ENCODE results near the gene FSTL3. TPM values are rescaled to one million over a fixed set of nuclear protein-coding genes. Genes with fewer than 3 reads are reported as not detected.

The FSTL3 gene
- total and polyA plus RNA-seq, 2 of the 13 experiments (the other 11 are each of a cell fraction or from before 2014, with no cell fraction given), result 13.5 to 15.6 TPM

DNA sequence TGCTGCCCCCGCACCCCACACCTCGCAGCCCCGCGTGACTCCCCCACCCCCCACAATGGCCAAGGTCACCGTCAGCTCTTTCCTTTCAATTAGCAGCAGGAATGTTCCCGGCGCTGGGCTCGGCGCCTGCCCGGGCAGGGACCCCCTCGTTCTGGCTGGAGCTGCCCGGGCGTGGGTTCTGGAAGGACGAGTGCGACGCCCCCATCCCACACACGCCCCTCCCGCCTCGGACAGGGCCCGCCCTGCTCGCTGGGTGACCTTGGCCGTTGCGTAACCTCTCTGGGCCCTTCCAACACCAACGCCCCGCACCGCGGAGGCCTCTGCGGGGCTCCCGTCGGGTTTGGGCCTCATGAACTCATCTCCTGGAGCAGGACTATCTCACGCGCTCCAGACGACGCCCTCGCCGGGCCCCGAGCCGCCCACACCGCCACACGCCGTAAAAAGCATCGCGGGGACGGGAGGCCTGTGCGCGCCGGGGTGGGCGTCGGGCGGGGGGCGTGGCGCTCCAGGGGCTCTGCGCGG, 42.9 kb downstream of the FSTL3 start:
- intact Hi-C loops (cut with micrococcal nuclease; ENCODE audit: unreplicated experiment) (no loop called here), in situ Hi-C loops (cut with HindIII; ENCODE audit: extremely low pct_ligation_motif_present, low pct_unique_long_range_greater_than_20kb) (no loop called here)
- peaks cover 44% of the 10 kb centered on the region for H3K4me1 ChIP-seq (ENCODE audit: insufficient read depth, low read length)
- H3K27ac ChIP-seq (ENCODE audit: extremely low read length, insufficient read depth, low read length), result no peak overlapping the region
- no peak overlapping the region for H3K9ac ChIP-seq (ENCODE audit: insufficient read depth, low read depth, low read length)
- POLR2A ChIA-PET, result interaction anchor here (0.6 to 2.3 kb wide), 4 partner anchors 10 to 102 kb away, joined by 3 to 18 read pairs (median 3); partner anchors contain the start of genes PALM and RNF126
- ATAC-seq (peak; percentile 39), FAIRE-seq (no peak), DNase-seq (ENCODE audit: low spot score) (peak; percentile 39)
- H3K79me2 ChIP-seq (ENCODE audit: insufficient read depth, low read length), result no peaks in the 10 kb centered on the region
- no peaks in the 10 kb centered on the region for H3K36me3 ChIP-seq (replicated peaks in 1 of 2; ENCODE audit: control insufficient read depth in 1 of 2, insufficient read depth in 2 of 2, low read length in 2 of 2)
- peak overlapping the region in 2 of 3 experiments; percentile 33 to 55; a peak in 3 of 6 replicates for H3K4me3 ChIP-seq (replicated peaks in 1 of 3; ENCODE audit: insufficient read depth in 1 of 3, low read depth in 2 of 3, low read length in 3 of 3)
- 2% methylated on average over 10 of the region's 54 CpGs for WGBS (ENCODE audit: low lambda C conversion rate)
- BruUV-seq (replicated peaks), result no TSS peak
- CTCF ChIA-PET (ENCODE audit: low intra/inter-chr PET ratio, low total read pairs), result no interaction called here
- peak overlapping the region; percentile 59 for H3K4me2 ChIP-seq (ENCODE audit: low read depth, low read length)
- no peaks in the 10 kb centered on the region for H4K20me1 ChIP-seq (ENCODE audit: insufficient read depth, low read length)
- 0 out of 2 replicates have a peak, but pooled peaks cover 4% of the 10 kb centered on the region for H3K9me3 ChIP-seq (ENCODE audit: low read length)
- H3K27me3 ChIP-seq (ENCODE audit: control insufficient read depth in 1 of 2, insufficient read depth in 2 of 2, low read length in 2 of 2), result no peaks in the 10 kb centered on the region
- no peak overlapping the region for H2AFZ ChIP-seq (ENCODE audit: low read length)
- TF ChIP-seq, protein P1, sequence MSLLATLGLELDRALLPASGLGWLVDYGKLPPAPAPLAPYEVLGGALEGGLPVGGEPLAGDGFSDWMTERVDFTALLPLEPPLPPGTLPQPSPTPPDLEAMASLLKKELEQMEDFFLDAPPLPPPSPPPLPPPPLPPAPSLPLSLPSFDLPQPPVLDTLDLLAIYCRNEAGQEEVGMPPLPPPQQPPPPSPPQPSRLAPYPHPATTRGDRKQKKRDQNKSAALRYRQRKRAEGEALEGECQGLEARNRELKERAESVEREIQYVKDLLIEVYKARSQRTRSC (CRISPR knock-in tag; IDR thresholded peaks at IDR 0.05; ENCODE audit: low read depth), result no peak
- TF ChIP-seq HNF4A (CRISPR knock-in tag; IDR thresholded peaks at IDR 0.05) (peak; percentile 53; the same call in 1 of the 2 replicates), ZBTB7A (CRISPR knock-in tag; IDR thresholded peaks at IDR 0.05) (peak; percentile 78; the same call in 1 of the 2 replicates), ZNF879 (CRISPR knock-in tag; IDR thresholded peaks at IDR 0.05) (no peak), ZNF468 (CRISPR knock-in tag; IDR thresholded peaks at IDR 0.05) (no peak), BRD4 (CRISPR knock-in tag; IDR thresholded peaks at IDR 0.05) (no peak), NONO (IDR thresholded peaks at IDR 0.05) (no peak), NONO (CRISPR knock-in tag; conservative IDR thresholded peaks at IDR 0.05) (peak; percentile 55; the same call in 1 of the 2 replicates), ZNF430 (CRISPR knock-in tag; IDR thresholded peaks at IDR 0.05) (0 out of 2 replicates have a peak, but pooled peaks have one; percentile 46), SATB2 (CRISPR knock-in tag; IDR thresholded peaks at IDR 0.05) (0 out of 2 replicates have a peak, but pooled peaks have one; percentile 47), ZNF30 (CRISPR knock-in tag; IDR thresholded peaks at IDR 0.05) (no peak), GABPB1 (CRISPR knock-in tag; IDR thresholded peaks at IDR 0.05) (peak; percentile 42; the same call in 1 of the 2 replicates)
- TF ChIP-seq, protein P2, sequence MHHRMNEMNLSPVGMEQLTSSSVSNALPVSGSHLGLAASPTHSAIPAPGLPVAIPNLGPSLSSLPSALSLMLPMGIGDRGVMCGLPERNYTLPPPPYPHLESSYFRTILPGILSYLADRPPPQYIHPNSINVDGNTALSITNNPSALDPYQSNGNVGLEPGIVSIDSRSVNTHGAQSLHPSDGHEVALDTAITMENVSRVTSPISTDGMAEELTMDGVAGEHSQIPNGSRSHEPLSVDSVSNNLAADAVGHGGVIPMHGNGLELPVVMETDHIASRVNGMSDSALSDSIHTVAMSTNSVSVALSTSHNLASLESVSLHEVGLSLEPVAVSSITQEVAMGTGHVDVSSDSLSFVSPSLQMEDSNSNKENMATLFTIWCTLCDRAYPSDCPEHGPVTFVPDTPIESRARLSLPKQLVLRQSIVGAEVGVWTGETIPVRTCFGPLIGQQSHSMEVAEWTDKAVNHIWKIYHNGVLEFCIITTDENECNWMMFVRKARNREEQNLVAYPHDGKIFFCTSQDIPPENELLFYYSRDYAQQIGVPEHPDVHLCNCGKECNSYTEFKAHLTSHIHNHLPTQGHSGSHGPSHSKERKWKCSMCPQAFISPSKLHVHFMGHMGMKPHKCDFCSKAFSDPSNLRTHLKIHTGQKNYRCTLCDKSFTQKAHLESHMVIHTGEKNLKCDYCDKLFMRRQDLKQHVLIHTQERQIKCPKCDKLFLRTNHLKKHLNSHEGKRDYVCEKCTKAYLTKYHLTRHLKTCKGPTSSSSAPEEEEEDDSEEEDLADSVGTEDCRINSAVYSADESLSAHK (CRISPR knock-in tag; IDR thresholded peaks at IDR 0.05; ENCODE audit: borderline replicate concordance), result no peak
- TF ChIP-seq, protein P3, sequence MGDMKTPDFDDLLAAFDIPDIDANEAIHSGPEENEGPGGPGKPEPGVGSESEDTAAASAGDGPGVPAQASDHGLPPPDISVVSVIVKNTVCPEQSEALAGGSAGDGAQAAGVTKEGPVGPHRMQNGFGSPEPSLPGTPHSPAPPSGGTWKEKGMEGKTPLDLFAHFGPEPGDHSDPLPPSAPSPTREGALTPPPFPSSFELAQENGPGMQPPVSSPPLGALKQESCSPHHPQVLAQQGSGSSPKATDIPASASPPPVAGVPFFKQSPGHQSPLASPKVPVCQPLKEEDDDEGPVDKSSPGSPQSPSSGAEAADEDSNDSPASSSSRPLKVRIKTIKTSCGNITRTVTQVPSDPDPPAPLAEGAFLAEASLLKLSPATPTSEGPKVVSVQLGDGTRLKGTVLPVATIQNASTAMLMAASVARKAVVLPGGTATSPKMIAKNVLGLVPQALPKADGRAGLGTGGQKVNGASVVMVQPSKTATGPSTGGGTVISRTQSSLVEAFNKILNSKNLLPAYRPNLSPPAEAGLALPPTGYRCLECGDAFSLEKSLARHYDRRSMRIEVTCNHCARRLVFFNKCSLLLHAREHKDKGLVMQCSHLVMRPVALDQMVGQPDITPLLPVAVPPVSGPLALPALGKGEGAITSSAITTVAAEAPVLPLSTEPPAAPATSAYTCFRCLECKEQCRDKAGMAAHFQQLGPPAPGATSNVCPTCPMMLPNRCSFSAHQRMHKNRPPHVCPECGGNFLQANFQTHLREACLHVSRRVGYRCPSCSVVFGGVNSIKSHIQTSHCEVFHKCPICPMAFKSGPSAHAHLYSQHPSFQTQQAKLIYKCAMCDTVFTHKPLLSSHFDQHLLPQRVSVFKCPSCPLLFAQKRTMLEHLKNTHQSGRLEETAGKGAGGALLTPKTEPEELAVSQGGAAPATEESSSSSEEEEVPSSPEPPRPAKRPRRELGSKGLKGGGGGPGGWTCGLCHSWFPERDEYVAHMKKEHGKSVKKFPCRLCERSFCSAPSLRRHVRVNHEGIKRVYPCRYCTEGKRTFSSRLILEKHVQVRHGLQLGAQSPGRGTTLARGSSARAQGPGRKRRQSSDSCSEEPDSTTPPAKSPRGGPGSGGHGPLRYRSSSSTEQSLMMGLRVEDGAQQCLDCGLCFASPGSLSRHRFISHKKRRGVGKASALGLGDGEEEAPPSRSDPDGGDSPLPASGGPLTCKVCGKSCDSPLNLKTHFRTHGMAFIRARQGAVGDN (CRISPR knock-in tag; IDR thresholded peaks at IDR 0.05), result peak; percentile 94
- TF ChIP-seq, protein P4, sequence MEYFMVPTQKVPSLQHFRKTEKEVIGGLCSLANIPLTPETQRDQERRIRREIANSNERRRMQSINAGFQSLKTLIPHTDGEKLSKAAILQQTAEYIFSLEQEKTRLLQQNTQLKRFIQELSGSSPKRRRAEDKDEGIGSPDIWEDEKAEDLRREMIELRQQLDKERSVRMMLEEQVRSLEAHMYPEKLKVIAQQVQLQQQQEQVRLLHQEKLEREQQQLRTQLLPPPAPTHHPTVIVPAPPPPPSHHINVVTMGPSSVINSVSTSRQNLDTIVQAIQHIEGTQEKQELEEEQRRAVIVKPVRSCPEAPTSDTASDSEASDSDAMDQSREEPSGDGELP (IDR thresholded peaks at IDR 0.05; ENCODE audit: borderline replicate concordance, low read depth), result 0 out of 2 replicates have a peak, but pooled peaks have one; percentile 9
- TF ChIP-seq, protein P5, sequence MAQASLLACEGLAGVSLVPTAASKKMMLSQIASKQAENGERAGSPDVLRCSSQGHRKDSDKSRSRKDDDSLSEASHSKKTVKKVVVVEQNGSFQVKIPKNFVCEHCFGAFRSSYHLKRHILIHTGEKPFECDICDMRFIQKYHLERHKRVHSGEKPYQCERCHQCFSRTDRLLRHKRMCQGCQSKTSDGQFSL (CRISPR knock-in tag; IDR thresholded peaks at IDR 0.05), result no peak; the same call in 1 of the 2 replicates

Data from HepG2 (cell line).